Fibroblast of pulmonary artery (primary cell): ENCODE data around the gene OLFML3.
A peak's percentile ranks its signal among the peaks of the same experiment; 100 is the strongest.

Source experiments
- DNase-seq: peaks from one replicate; pipeline ENCODE4 v3.0.0-alpha.2; 2010; ENCODE audit warnings: low read depth
- H3K4me3 ChIP-seq: replicated peaks from 2 replicates; pipeline ENCODE4 v1.5.1; 2011; ENCODE audit warnings: low read depth, mild to moderate bottlenecking, control low read depth, low read length, moderate library complexity
- TF ChIP-seq, protein P1 (sequence below): IDR thresholded peaks from 2 replicates; pipeline ENCODE4 v1.5.1; 2011; ENCODE audit warnings: mild to moderate bottlenecking, control low read depth, low read length, inconsistent platforms; ENCODE audit errors: missing control alignments

The OLFML3 gene

GRCh38 chr1:113972954-113973353 lies 6.3 kb upstream of the OLFML3 start:
- no peak for DNase-seq
- H3K4me3 ChIP-seq: no peak overlapping the region
- TF ChIP-seq, protein P1, sequence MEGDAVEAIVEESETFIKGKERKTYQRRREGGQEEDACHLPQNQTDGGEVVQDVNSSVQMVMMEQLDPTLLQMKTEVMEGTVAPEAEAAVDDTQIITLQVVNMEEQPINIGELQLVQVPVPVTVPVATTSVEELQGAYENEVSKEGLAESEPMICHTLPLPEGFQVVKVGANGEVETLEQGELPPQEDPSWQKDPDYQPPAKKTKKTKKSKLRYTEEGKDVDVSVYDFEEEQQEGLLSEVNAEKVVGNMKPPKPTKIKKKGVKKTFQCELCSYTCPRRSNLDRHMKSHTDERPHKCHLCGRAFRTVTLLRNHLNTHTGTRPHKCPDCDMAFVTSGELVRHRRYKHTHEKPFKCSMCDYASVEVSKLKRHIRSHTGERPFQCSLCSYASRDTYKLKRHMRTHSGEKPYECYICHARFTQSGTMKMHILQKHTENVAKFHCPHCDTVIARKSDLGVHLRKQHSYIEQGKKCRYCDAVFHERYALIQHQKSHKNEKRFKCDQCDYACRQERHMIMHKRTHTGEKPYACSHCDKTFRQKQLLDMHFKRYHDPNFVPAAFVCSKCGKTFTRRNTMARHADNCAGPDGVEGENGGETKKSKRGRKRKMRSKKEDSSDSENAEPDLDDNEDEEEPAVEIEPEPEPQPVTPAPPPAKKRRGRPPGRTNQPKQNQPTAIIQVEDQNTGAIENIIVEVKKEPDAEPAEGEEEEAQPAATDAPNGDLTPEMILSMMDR: no peak

GRCh38 chr1:113975211-113975895 lies 3.9 kb upstream of the OLFML3 start:
- H3K4me3 ChIP-seq: no peak overlapping the region
- TF ChIP-seq, protein P1: no peak
- DNase-seq: peak; percentile 44

DNA sequence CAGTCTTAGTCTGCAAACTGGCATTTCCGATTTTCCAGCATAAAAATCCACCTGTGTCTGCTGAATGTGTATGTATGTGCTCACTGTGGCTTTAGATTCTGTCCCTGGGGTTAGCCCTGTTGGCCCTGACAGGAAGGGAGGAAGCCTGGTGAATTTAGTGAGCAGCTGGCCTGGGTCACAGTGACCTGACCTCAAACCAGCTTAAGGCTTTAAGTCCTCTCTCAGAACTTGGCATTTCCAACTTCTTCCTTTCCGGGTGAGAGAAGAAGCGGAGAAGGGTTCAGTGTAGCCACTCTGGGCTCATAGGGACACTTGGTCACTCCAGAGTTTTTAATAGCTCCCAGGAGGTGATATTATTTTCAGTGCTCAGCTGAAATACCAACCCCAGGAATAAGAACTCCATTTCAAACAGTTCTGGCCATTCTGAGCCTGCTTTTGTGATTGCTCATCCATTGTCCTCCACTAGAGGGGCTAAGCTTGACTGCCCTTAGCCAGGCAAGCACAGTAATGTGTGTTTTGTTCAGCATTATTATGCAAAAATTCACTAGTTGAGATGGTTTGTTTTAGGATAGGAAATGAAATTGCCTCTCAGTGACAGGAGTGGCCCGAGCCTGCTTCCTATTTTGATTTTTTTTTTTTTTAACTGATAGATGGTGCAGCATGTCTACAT lies 2.5 kb upstream of the OLFML3 start:
- peak; percentile 74 for DNase-seq
- TF ChIP-seq, protein P1: peak; percentile 88

GRCh38 chr1:113977906-113978305 lies 1.4 kb upstream of the OLFML3 start:
- H3K4me3 ChIP-seq: no peak overlapping the region
- TF ChIP-seq, protein P1: no peak
- DNase-seq: no peak

More for the DNA sequence above, 2.5 kb upstream of the OLFML3 start:
- no peak overlapping the region for H3K4me3 ChIP-seq

GRCh38 chr1:113980110-113980509 lies 836 bp downstream of the OLFML3 start:
- TF ChIP-seq, protein P1: no peak
- DNase-seq: peak; percentile 59
- H3K4me3 ChIP-seq: peak overlapping the region; percentile 57

GRCh38 chr1:113981962-113982931 lies 3.0 kb downstream of the OLFML3 start:
- TF ChIP-seq, protein P1: no peak
- peak; percentile 90 for DNase-seq
- H3K4me3 ChIP-seq: peak overlapping the region; percentile 44
